Endodermal cell (in vitro differentiated cells): Measurements from ENCODE around the gene SYP. TPM values are rescaled to one million over a fixed set of nuclear protein-coding genes. Genes with fewer than 3 reads are reported as not detected.

Source experiments
- DNase-seq: peaks from one replicate; pipeline ENCODE4 v3.0.0-alpha.2; 2017
- H3K27ac ChIP-seq: 2 replicates; pipeline ENCODE4 v1.5.1; 2013; ENCODE audit warnings: mild to moderate bottlenecking, low read depth, low read length, moderate library complexity
- H3K27me3 ChIP-seq: 2 replicates; pipeline ENCODE4 v1.6.1; 2013; ENCODE audit warnings: mild to moderate bottlenecking, low read length, moderate library complexity; ENCODE audit not compliant: insufficient read depth, control insufficient read depth, poor library complexity, severe bottlenecking
- H3K36me3 ChIP-seq: 2 replicates; pipeline ENCODE4 v1.7.0; 2013; ENCODE audit warnings: mild to moderate bottlenecking, low read length, moderate library complexity; ENCODE audit not compliant: control insufficient read depth, insufficient read depth
- H3K4me1 ChIP-seq: one replicate; pipeline ENCODE4 v1.7.0; 2013; ENCODE audit warnings: low read length; ENCODE audit not compliant: control insufficient read depth, insufficient read depth
- H3K4me3 ChIP-seq: 2 replicates; pipeline ENCODE4 v1.5.1; 2013; ENCODE audit warnings: mild to moderate bottlenecking, low read length, moderate library complexity
- H3K9ac ChIP-seq: 2 replicates; pipeline ENCODE4 v1.6.1; 2013; ENCODE audit warnings: mild to moderate bottlenecking, low read length, moderate library complexity; ENCODE audit not compliant: poor library complexity, severe bottlenecking; ENCODE audit errors: extremely low read depth
- H3K9me3 ChIP-seq: 2 replicates; pipeline ENCODE4 v1.6.1; 2013; ENCODE audit warnings: mild to moderate bottlenecking, low read length, moderate library complexity; ENCODE audit not compliant: control insufficient read depth
- H3K27ac Mint-ChIP-seq: 2 replicates; pipeline ENCODE4 v1.8.0; 2020; ENCODE audit warnings: mixed read lengths
- H3K27me3 Mint-ChIP-seq: 2 replicates; pipeline ENCODE4 v1.8.0; 2021; ENCODE audit warnings: mild to moderate bottlenecking, mixed read lengths; ENCODE audit not compliant: insufficient read depth
- H3K36me3 Mint-ChIP-seq: 2 replicates; pipeline ENCODE4 v1.8.0; 2020; ENCODE audit warnings: low read depth, mixed read lengths
- H3K4me1 Mint-ChIP-seq: 2 replicates; pipeline ENCODE4 v1.8.0; 2020; ENCODE audit warnings: mixed read lengths
- H3K4me3 Mint-ChIP-seq: 2 replicates; pipeline ENCODE4 v1.8.0; 2020; ENCODE audit warnings: mild to moderate bottlenecking, moderate library complexity, mixed read lengths
- H3K9me3 Mint-ChIP-seq: 2 replicates; pipeline ENCODE4 v1.8.0; 2020; ENCODE audit warnings: mild to moderate bottlenecking, mixed read lengths
- CTCF ChIP-seq: fragments of 200-600 bp; sonication (generic); conservative IDR thresholded peaks from 2 replicates; pipeline ENCODE4 v1.5.0; 2021; ENCODE audit warnings: antibody characterized with exemption, mild to moderate bottlenecking
- WGBS, 2 experiments: methylation state at CpG; one replicate each; pipeline versions ENCODE4 v1.1.5 to v1.1.7; 2013; ENCODE audit warnings: missing lambda C conversion rate in 2 of 2, mixed read lengths in 1 of 2; ENCODE audit not compliant: insufficient coverage in 1 of 2, insufficient read length in 1 of 2; 5-methylcytosine and 5-hydroxymethylcytosine counted together
- total RNA-seq, 2 donors: library from RNA; stranded (reverse); fragmentation: NEBNext Ultra II Directional in 1 of 2; extraction: Animal tissue kit (Norgen Biotek cat#: 25700) in 1 of 2; gene quantifications; 2 replicates in 1 of 2; 3 replicates in 1 of 2; pipeline ENCODE4 v1.2.1, GENCODE V29; 2021

SYP gene
- total RNA-seq, 2 donors from 2014 or later = 0.48 to 0.51 TPM

GRCh38 chrX:49193542-49193964 lies 6.4 kb downstream of the SYP start:
- no peaks in the 10 kb centered on the region for H3K36me3 ChIP-seq
- TF ChIP-seq CTCF = no peak
- no peak overlapping the region for H3K9ac ChIP-seq
- H3K9me3 Mint-ChIP-seq = peaks cover 65% of the 10 kb centered on the region
- H3K27me3 Mint-ChIP-seq = peaks cover 9% of the 10 kb centered on the region
- H3K27me3 ChIP-seq = peaks cover 11% of the 10 kb centered on the region
- no peak for DNase-seq
- no peak overlapping the region for H3K27ac ChIP-seq
- H3K4me1 ChIP-seq = no peaks in the 10 kb centered on the region
- H3K4me3 Mint-ChIP-seq = no peak overlapping the region
- WGBS, 2 experiments = 93 to 100% methylated on average over 1 to 2 of the region's 2 CpGs
- H3K4me1 Mint-ChIP-seq = peaks cover 7% of the 10 kb centered on the region
- H3K36me3 Mint-ChIP-seq = no peaks in the 10 kb centered on the region
- no peaks in the 10 kb centered on the region for H3K9me3 ChIP-seq
- H3K4me3 ChIP-seq = no peak overlapping the region
- no peak overlapping the region for H3K27ac Mint-ChIP-seq

- H3K4me3 ChIP-seq = no peak overlapping the region
- H3K4me1 ChIP-seq = no peaks in the 10 kb centered on the region
- Mint-ChIP-seq H3K4me3 (peak overlapping the region; percentile 67), H3K36me3 (no peaks in the 10 kb centered on the region), H3K9me3 (peaks cover 64% of the 10 kb centered on the region), H3K27ac (no peak overlapping the region), H3K4me1 (peaks cover 3% of the 10 kb centered on the region), H3K27me3 (peaks cover 1% of the 10 kb centered on the region)
- H3K9me3 ChIP-seq = no peaks in the 10 kb centered on the region
- TF ChIP-seq CTCF = peak; percentile 75
- H3K36me3 ChIP-seq = no peaks in the 10 kb centered on the region
- H3K27ac ChIP-seq = no peak overlapping the region
- DNase-seq = peak; percentile 77
- 61 to 69% methylated on average over 3 to 10 of the region's 10 CpGs for WGBS, 2 experiments
- H3K9ac ChIP-seq = no peak overlapping the region
- H3K27me3 ChIP-seq = peaks cover 4% of the 10 kb centered on the region
Measured at GRCh38 chrX:49192722-49193328, 7.2 kb downstream of the SYP start.

DNA sequence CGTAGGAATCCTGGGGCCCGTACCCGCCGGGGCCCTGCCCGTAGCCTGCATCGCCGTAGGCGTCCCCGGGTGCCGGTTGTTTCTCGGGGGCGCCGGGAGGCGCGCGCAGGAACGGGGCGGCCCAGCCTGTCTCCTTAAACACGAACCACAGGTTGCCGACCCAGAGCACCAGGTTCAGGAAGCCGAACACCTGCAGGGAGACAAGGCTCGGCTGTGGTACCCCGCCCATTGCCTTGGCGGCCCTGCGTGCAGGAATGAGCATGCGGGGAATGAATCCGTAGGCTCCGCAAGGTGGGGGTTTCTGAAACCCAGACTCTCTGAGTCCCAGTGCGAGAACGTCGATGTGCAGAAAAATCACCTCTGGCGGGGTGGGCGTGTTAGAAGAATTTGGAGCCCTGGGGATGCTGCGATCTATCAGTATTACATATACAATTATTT lies 8.4 kb downstream of the SYP start:
- Mint-ChIP-seq H3K4me1 (peaks cover 3% of the 10 kb centered on the region), H3K27me3 (no peaks in the 10 kb centered on the region), H3K4me3 (peak overlapping the region; percentile 67), H3K36me3 (no peaks in the 10 kb centered on the region), H3K27ac (peak overlapping the region; percentile 68), H3K9me3 (peaks cover 75% of the 10 kb centered on the region)
- TF ChIP-seq CTCF = no peak
- Histone ChIP-seq H3K27ac (no peak overlapping the region), H3K9ac (peak overlapping the region; percentile 47), H3K4me3 (peak overlapping the region; percentile 83), H3K9me3 (no peaks in the 10 kb centered on the region), H3K4me1 (no peaks in the 10 kb centered on the region), H3K36me3 (no peaks in the 10 kb centered on the region), H3K27me3 (no peaks in the 10 kb centered on the region)
- DNase-seq = no peak
- 0 to 1% methylated on average over 9 to 28 of the region's 34 CpGs for WGBS, 2 experiments
